HepG2 (cell line): Measurements from ENCODE around the gene CEP89.

Experiments
- AHR ChIP-seq: IDR thresholded peaks from 2 replicates; pipeline ENCODE4 v1.6.1; 2018; ENCODE audit warnings: missing genetic modification reagents, missing compliant biosample characterization
- ELF1 ChIP-seq: sonication (generic); formaldehyde crosslinking; IDR thresholded peaks from 2 replicates; pipeline ENCODE4 v1.4.0; 2020; ENCODE audit warnings: missing genetic modification reagents
- ESRRA ChIP-seq: sonication (generic); formaldehyde crosslinking; IDR thresholded peaks from 2 replicates; pipeline ENCODE4 v1.5.1; 2020; ENCODE audit warnings: mild to moderate bottlenecking, low read depth, missing genetic modification reagents
- FIP1L1 ChIP-seq: fragments of 200-400 bp; formaldehyde crosslinking; IDR thresholded peaks from 2 replicates; pipeline ENCODE4 v1.6.1; 2018; ENCODE audit warnings: low read depth, mild to moderate bottlenecking, low read length, moderate library complexity, borderline replicate concordance; ENCODE audit not compliant: insufficient read depth
- FOXK1 ChIP-seq: sonication (generic); formaldehyde crosslinking; IDR thresholded peaks from 2 replicates; pipeline ENCODE4 v1.4.0; 2020; ENCODE audit warnings: low read depth, missing genetic modification reagents, borderline replicate concordance
- HCFC1 ChIP-seq: fragments of 150-350 bp; IDR thresholded peaks from 2 replicates; pipeline ENCODE4 v1.6.1; 2014; ENCODE audit warnings: low read depth, low read length
- JUND ChIP-seq: sonication (generic); formaldehyde crosslinking; IDR thresholded peaks from 2 replicates; pipeline ENCODE4 v1.8.0; 2022; ENCODE audit warnings: mild to moderate bottlenecking, missing genetic modification reagents
- MAFK ChIP-seq, 2 experiments: IDR thresholded peaks in 1 of 2; conservative IDR thresholded peaks in 1 of 2; 2 replicates each; pipeline ENCODE4 v1.6.1; 2011; ENCODE audit warnings: improper control_type of control experiment in 2 of 2, low read length in 2 of 2
- SETDB1 ChIP-seq: sonication (generic); formaldehyde crosslinking; IDR thresholded peaks from 2 replicates; pipeline ENCODE4 v1.5.1; 2020; ENCODE audit warnings: missing genetic modification reagents, mild to moderate bottlenecking, borderline replicate concordance
- TAF1 ChIP-seq: sonication (generic); formaldehyde crosslinking; IDR thresholded peaks from 2 replicates; pipeline ENCODE4 v1.4.0; 2020; ENCODE audit warnings: missing genetic modification reagents
- ZNF205 ChIP-seq: IDR thresholded peaks from 2 replicates; pipeline ENCODE4 v1.6.1; 2018; ENCODE audit warnings: missing biosample characterization, missing genetic modification reagents
- ZNF572 ChIP-seq: sonication (generic); formaldehyde crosslinking; IDR thresholded peaks from 2 replicates; pipeline ENCODE4 v1.5.1; 2020; ENCODE audit warnings: mild to moderate bottlenecking, missing genetic modification reagents
- TF ChIP-seq, protein P1 (sequence below): sonication (generic); formaldehyde crosslinking; IDR thresholded peaks from 2 replicates; pipeline ENCODE4 v1.5.0; 2020; ENCODE audit warnings: mild to moderate bottlenecking, missing genetic modification reagents, moderate library complexity
- TF ChIP-seq, protein P2 (sequence below): sonication (generic); formaldehyde crosslinking; IDR thresholded peaks from 2 replicates; pipeline ENCODE4 v1.8.0; 2022; ENCODE audit warnings: mild to moderate bottlenecking, missing genetic modification reagents

GRCh38 chr19:32910874-32911273, 60.9 kb downstream of the CEP89 start:
- TF ChIP-seq ZNF572 (CRISPR knock-in tag) (no peak), FIP1L1 (no peak), MAFK (conservative IDR thresholded peaks at IDR 0.05 in 1 of 2, IDR thresholded peaks at IDR 0.05 in 1 of 2; ENCODE audit: low read length in 2 of 2) (no peak), ESRRA (no peak), AHR (CRISPR knock-in tag) (no peak), JUND (no peak), ZNF205 (no peak), TAF1 (no peak), FOXK1 (CRISPR knock-in tag) (no peak), HCFC1 (no peak), SETDB1 (no peak), ELF1 (no peak)
- TF ChIP-seq, protein P1, sequence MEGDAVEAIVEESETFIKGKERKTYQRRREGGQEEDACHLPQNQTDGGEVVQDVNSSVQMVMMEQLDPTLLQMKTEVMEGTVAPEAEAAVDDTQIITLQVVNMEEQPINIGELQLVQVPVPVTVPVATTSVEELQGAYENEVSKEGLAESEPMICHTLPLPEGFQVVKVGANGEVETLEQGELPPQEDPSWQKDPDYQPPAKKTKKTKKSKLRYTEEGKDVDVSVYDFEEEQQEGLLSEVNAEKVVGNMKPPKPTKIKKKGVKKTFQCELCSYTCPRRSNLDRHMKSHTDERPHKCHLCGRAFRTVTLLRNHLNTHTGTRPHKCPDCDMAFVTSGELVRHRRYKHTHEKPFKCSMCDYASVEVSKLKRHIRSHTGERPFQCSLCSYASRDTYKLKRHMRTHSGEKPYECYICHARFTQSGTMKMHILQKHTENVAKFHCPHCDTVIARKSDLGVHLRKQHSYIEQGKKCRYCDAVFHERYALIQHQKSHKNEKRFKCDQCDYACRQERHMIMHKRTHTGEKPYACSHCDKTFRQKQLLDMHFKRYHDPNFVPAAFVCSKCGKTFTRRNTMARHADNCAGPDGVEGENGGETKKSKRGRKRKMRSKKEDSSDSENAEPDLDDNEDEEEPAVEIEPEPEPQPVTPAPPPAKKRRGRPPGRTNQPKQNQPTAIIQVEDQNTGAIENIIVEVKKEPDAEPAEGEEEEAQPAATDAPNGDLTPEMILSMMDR = no peak
- TF ChIP-seq, protein P2, sequence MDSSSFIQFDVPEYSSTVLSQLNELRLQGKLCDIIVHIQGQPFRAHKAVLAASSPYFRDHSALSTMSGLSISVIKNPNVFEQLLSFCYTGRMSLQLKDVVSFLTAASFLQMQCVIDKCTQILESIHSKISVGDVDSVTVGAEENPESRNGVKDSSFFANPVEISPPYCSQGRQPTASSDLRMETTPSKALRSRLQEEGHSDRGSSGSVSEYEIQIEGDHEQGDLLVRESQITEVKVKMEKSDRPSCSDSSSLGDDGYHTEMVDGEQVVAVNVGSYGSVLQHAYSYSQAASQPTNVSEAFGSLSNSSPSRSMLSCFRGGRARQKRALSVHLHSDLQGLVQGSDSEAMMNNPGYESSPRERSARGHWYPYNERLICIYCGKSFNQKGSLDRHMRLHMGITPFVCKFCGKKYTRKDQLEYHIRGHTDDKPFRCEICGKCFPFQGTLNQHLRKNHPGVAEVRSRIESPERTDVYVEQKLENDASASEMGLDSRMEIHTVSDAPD (CRISPR knock-in tag) = no peak
